ENCODE measurements around the gene AP2S1. TPM values are rescaled to one million over a fixed set of nuclear protein-coding genes. Genes with fewer than 3 reads are reported as not detected.

AP2S1 gene
- total RNA-seq, 2 donors from 2014 or later = 32.2 to 49.1 TPM

- Histone ChIP-seq H3K36me3 (replicated peaks in 1 of 2; ENCODE audit: insufficient read depth in 1 of 2, low read depth in 2 of 2) (no peaks in the 10 kb centered on the region), H3K9me3 (no peaks in the 10 kb centered on the region), H3K4me1 (peaks cover 14% of the 10 kb centered on the region), H3K4me3 (no peak overlapping the region), H3K27me3 (no peaks in the 10 kb centered on the region), H3K27ac (no peak overlapping the region)
- DNase-seq (no peak), ATAC-seq (no peak)
- intact Hi-C loops (cut with DNase I) = no loop called here
- 95 to 96% methylated on average over 11 of the region's 11 CpGs for WGBS, 2 donors
- TF ChIP-seq CTCF (IDR thresholded peaks at IDR 0.05) (no peak), POLR2A (IDR thresholded peaks at IDR 0.05) (no peak)
These were observed 41.9 kb upstream of the AP2S1 start for GRCh38 chr19:46892252-46893179.

GRCh38 chr19:46890423-46891170, 40.0 kb upstream of the AP2S1 start:
- H3K27ac ChIP-seq = peak overlapping the region in 2 of 4 donors; percentile 17 to 34
- peak; percentile 78 for ATAC-seq
- no peaks in the 10 kb centered on the region for H3K27me3 ChIP-seq
- no peaks in the 10 kb centered on the region for H3K36me3 ChIP-seq (replicated peaks in 1 of 2; ENCODE audit: insufficient read depth in 1 of 2, low read depth in 2 of 2)
- H3K9me3 ChIP-seq = no peaks in the 10 kb centered on the region
- H3K4me3 ChIP-seq = no peak overlapping the region
- TF ChIP-seq POLR2A (IDR thresholded peaks at IDR 0.05) = no peak
- no peak for TF ChIP-seq CTCF (IDR thresholded peaks at IDR 0.05)
- intact Hi-C loops (cut with DNase I) = no loop called here
- H3K4me1 ChIP-seq = peaks cover 10% of the 10 kb centered on the region
- DNase-seq = peak in 3 of 4 donors; percentile 13 to 33 (median 28)
- WGBS, 2 donors = 20 to 28% methylated on average over 3 of the region's 3 CpGs

- intact Hi-C loops (cut with DNase I) = no loop called here
- no peak for TF ChIP-seq CTCF (IDR thresholded peaks at IDR 0.05)
- TF ChIP-seq POLR2A (IDR thresholded peaks at IDR 0.05) = no peak
- Histone ChIP-seq H3K27me3 (no peaks in the 10 kb centered on the region), H3K9me3 (no peaks in the 10 kb centered on the region), H3K4me1 (peaks cover 10% of the 10 kb centered on the region), H3K27ac (no peak overlapping the region), H3K36me3 (replicated peaks in 1 of 2; ENCODE audit: insufficient read depth in 1 of 2, low read depth in 2 of 2) (no peaks in the 10 kb centered on the region), H3K4me3 (no peak overlapping the region)
- no peak for DNase-seq
- 90 to 93% methylated on average over 5 of the region's 5 CpGs for WGBS, 2 donors
- no peak for ATAC-seq
These were observed 36.7 kb upstream of the AP2S1 start for GRCh38 chr19:46887240-46887782.

- Histone ChIP-seq H3K9me3 (no peaks in the 10 kb centered on the region), H3K4me3 (no peak overlapping the region), H3K36me3 (replicated peaks in 1 of 2; ENCODE audit: insufficient read depth in 1 of 2, low read depth in 2 of 2) (no peaks in the 10 kb centered on the region), H3K27ac (no peak overlapping the region), H3K4me1 (peaks cover 10% of the 10 kb centered on the region), H3K27me3 (no peaks in the 10 kb centered on the region)
- ATAC-seq (no peak), DNase-seq (no peak)
- TF ChIP-seq CTCF (IDR thresholded peaks at IDR 0.05) (no peak), POLR2A (IDR thresholded peaks at IDR 0.05) (no peak)
- 87 to 88% methylated on average over 5 of the region's 5 CpGs for WGBS, 2 donors
- intact Hi-C loops (cut with DNase I) = no loop called here
These were observed 36.0 kb upstream of the AP2S1 start for GRCh38 chr19:46886546-46887239.

All from body of pancreas (tissue), 4 donors.